Stimulated activated CD8-positive, alpha-beta memory T cell treated with anti-CD3 and anti-CD28 coated beads, Interleukin-7, amount 100 ng/mL, for 4 hours (primary cell): ENCODE data around the gene ZNF324B.
A peak's percentile ranks its signal among the peaks of the same experiment; 100 is the strongest.
"Not testable (repeated sequence)": the region's sequence is repeated elsewhere in the genome, so short reads cannot be mapped to it uniquely, and the experiment has no call there.

Source experiments
- DNase-seq, 2 donors: peaks; one replicate each; pipeline ENCODE4 v3.0.0-alpha.2; 2020; ENCODE audit warnings: low read depth in 2 of 2

ZNF324B gene

DNA sequence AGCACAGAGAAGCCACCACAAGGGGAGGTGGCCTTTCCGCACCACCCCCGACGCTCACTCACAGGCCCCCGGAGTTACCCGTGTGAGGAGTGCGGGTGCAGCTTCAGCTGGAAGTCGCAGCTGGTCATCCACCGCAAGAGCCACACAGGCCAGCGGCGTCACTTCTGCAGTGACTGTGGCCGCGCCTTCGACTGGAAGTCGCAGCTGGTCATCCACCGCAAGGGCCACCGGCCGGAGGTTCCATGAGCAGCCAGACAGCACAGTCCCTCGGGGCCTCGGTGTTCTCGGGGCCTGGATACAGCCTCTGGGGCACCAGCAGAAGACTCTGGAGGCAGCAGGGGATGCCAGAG is 29.0 kb downstream of the ZNF324B start:
- DNase-seq = no peak

DNA sequence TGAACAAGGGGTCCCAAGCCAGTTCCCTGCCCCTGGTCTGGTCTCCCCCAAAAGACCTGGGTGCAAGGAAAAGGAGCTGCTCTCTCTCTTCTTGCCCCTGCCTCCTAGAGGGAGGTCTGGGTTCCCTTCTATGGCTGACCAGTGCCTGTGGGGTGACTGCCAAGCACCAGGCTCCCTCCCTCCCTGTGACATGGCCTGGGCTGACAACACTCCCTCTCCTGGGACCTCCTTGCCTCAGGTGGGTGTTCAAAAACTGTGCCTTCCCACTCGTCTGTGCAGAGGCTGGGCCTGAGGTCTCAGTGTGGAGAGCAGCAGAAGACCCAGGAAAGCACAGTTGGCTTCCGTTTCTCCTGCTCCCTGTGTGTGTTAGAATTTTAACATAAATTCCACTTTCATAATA is 29.4 kb downstream of the ZNF324B start:
- DNase-seq = no peak

DNA sequence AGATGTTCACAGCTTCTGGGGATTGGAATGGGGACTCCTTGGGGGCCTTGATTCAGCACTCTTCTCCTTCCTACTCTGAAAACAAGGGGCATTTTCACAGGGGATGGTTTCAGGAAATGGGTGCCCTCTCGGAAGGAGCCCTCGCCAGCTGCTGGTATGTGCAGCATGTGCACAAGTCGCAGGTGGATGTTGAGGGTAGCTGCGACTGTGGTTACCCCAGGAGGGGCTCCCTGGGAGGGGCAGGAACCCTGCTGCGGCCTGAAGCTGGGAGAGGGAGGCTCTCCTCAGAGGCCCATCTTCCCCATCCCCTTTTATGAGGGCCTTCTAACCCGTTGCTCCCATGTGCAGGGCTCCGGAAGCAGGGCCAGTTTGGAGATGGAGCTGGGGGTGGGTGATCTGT is 30.9 kb downstream of the ZNF324B start:
- no peak for DNase-seq

DNA sequence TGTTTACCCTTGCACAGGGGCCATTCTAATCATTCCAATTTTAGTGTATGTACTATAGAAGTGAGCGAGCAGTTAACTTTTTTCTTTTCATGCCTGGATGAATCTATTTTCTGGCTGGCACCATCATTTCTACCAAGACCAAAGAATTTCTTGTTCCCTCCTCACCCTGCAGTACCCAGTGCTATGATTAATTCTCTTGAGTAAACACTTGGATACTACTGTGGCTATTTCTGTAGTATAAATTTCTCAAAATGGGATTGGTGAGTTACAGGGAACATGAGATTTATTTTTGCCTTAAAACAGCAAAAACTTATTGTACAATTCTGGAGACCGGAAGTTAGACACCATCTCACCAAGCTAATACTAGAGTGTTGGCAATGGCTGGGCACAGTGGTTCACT is 32.4 kb downstream of the ZNF324B start:
- DNase-seq = no peak

DNA sequence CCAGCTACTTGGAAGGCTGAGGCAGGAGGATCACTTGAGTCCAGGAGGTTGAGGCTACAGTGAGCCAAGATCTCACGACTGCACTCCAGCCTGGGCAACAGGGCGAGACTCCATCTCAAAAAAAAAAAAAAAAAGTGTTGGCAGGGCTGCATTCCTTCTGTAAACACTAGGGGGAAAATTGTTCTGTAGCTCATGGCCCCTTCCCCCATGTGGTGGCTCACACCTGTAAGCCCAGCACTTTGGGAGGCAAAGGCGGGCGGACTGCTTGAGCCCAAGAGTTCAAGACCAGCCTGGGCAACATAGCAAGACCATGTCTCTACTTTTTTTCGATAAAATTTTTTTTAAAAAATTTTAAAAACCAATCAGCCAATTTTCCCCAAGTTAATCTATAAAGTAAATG is 32.9 kb downstream of the ZNF324B start:
- not testable (repeated sequence) for DNase-seq

DNA sequence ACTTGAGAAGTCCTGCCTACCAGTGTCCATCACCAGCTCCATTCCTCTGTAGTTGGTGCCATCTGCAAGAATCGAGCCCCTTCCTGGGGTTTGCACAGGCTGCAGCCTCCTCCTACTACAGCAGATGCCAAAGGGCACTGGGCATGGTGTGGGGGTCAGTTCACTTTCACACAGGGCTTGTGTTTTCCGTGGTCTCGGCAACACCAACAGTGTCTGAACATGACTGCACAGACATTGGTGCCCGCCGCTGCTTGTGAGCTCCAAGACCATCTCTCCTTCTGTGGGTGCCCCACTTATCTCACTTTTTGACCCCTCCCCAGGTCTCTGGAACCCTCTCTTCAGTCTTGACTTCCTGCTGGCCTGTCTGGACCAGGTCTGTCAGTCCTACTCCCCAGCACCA is 40.0 kb downstream of the ZNF324B start:
- DNase-seq = no peak

DNA sequence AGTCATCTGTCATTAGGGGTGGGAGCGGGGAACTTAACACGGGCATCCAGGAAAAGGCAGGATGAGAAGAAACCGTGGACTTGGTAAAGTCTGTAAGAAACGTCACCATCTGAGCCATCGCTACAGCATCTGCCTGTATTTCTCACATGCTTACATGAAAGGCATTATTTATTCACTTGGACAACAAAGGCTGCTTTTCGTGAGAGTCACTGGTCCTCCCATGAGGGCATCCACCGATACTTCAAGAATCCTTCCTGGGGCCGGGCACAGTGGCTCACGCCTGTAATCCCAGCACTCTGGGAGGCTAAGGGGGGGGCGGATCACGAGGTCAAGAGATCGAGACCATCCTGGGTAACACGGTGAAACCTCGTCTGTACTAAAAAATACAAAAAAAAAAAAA is 40.8 kb downstream of the ZNF324B start:
- no peak for DNase-seq

DNA sequence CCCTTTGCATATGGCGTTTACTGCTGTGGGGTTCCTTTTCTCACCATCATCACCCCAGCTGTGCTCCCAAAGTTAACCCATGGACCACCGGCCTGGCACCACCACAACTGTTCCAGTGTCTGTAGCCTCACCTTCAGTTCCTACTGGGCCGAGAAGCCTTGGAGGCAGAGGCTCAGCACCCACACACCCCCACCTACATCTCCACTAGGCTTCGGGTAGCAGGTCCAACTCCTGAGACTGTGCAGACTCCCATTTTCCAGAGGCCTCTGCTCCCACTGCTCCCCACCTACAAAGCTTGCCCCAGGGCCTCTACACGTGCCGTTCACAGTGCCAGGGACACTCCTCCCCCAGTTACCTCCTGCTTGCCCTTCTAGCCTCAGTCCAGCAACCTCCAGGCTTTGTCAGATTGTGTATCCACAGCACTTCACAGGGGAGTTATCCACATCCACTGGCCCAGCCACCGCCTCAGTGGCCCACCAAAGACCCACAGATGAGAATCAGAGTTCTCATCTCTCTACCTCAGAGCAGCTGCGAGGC is 46.3 kb downstream of the ZNF324B start:
- DNase-seq = no peak

DNA sequence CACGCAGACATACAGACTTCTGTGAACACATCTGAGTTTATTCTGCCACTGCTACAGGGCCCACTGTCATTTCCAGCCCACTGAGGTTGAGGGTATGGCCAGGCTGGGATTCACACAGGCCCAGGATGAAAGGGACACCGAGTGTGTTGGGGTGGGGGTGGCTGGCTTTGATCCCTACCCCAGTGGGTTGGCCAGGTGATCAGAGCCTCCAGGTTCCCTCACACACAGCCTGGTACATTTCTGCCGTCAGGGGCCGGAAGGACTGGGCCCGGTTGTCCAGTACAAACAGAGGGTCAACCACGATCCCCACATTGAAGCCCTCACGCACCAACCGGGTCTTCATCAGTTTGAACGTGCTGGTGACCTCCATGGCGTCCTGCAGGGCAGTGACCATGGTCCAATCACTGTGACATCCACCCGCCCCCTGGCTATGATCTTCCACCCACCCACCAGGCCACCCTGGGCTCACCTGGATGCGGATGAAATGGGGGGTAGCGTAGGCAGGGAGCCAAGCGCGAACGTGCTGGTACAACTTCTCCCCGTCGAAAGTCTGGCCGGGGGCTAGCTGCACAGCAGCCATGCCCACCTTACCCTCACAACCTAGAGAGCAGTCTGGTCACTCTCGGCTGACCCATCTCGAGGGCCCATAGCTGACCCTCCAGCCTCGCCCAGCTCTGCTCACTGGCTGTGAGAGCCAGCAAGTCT is 47.0 kb downstream of the ZNF324B start:
- DNase-seq = no peak

DNA sequence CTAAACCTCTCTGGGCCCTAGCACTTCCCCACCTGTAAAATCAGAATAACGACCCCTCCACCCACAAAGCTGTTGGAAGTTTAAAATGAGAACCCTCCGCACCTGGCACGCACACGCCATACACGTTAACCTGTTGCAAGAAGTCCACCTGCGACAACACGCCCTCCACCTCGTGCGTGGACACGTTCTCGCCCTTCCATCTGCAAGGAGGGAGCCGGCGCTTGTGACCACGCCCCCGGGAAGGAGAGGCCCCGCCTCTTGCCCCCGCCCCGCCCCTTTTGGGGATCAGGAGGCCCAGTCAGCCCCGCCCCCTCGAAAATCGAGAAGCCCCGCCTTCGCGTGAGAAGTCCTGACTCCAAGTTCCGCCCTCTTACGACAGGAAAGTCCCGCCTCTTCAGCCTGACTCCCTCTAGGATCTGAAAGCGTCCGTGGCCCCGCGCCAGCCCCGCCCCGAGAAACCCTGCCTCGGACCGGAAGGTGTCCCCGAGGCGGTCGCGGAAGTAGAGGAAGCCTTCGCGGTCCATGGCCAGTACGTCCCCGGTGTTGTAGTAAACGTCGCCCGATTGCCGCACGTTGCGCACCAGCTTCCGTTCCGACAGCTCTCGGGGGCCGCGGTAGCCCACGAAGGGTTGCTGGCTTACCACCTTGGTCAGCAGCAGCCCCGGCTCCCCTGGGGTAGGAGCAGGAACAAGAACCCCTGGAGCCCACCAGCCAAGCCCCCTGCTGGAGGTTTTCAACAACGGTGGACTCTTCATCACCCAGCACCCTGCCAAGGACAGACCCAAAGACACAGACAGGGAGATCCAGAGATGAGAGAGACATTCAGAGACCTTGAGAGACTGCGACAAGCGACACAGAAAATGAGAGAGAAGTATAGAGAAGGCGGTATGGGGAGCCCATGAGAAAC is 47.9 kb downstream of the ZNF324B start:
- DNase-seq = peak; percentile 91 to 94

DNA sequence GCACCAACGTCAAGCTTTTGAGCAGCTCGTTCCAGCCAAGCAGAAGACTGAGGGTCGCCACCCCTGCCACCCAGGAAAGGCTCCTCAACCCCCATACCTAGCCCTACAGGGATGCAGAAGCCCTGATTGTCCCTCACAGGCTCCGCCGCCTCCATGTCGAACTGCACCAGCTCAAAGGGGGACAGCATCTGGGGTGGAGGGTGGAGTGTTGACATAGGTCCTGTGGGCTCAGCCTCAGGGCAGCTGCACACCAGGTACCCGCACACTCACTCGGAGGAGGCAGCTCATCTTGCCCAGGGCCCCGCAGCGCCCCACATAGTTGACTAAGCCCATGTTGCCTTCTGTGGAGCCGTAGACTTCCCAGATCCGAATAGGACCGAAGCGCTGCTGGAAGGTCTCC is 48.8 kb downstream of the ZNF324B start:
- DNase-seq = no peak
